ENCODE measurements around the gene ADAMTS6.

Gene ADAMTS6

GRCh38 chr5:65199993-65200675, 281.6 kb downstream of the ADAMTS6 start:
- no peak for TF ChIP-seq EZH2phosphoT487 (IDR thresholded peaks at IDR 0.05; ENCODE audit: borderline replicate concordance, low read length)
- no peak for TF ChIP-seq CTCF (IDR thresholded peaks at IDR 0.05; ENCODE audit: low read depth, low read length, poor library complexity, severe bottlenecking)
- H3K36me3 ChIP-seq (ENCODE audit: control insufficient read depth, low read length) = no peaks in the 10 kb centered on the region
- no peaks in the 10 kb centered on the region for H3K9me2 ChIP-seq (replicated peaks; ENCODE audit: control insufficient read depth, low read length)
- no peaks in the 10 kb centered on the region for H3F3A ChIP-seq (ENCODE audit: control insufficient read depth, insufficient read depth)
- H4K20me1 ChIP-seq (ENCODE audit: control insufficient read depth, insufficient read depth, low read depth, low read length) = no peaks in the 10 kb centered on the region
- H3K27ac ChIP-seq (ENCODE audit: low read depth, low read length) = no peak overlapping the region
- no peaks in the 10 kb centered on the region for H3K9me3 ChIP-seq (ENCODE audit: control insufficient read depth, insufficient read depth, low read length)
- H3K4me2 ChIP-seq (ENCODE audit: low read length) = no peak overlapping the region
- H3K4me3 ChIP-seq (ENCODE audit: low read length) = no peak overlapping the region
- H3K79me2 ChIP-seq (ENCODE audit: control insufficient read depth, low read length) = no peaks in the 10 kb centered on the region
- H3K27me3 ChIP-seq (ENCODE audit: control insufficient read depth, low read length) = no peaks in the 10 kb centered on the region; the same call in 1 of the 2 replicates
- H3K4me1 ChIP-seq (ENCODE audit: control insufficient read depth, low read length) = no peaks in the 10 kb centered on the region

DNA sequence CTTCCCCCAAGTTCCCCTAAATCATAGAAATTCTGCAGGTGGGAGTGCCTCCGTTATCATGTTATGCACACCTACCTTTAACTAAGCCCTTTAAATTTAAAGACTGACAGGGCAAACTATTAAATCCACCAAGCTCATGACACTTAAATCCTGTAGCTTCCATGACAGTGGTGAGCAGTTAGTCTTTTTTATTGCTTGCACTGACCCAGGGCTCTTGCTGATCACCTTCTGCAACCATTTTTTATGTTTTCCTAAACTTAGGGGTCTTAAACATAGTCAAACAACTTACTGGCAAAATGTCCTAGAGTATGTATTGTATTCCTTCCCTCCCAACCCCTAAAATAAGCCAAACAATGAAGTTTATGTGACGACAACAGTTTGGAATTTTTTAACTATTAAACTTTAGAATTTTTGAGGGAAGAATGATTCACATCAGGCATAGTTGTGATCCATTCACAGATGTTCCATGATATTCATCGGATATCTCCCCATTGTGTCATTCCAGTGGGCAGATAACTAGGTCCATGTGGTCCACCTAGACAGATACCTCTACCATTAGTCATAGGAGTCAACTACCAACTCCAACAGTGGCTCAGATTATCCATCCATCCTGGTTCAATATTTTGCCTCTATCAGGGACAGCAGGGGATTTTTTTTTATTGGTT, 283.1 kb downstream of the ADAMTS6 start:
- Histone ChIP-seq H3F3A (ENCODE audit: control insufficient read depth, insufficient read depth) (no peaks in the 10 kb centered on the region), H3K27ac (ENCODE audit: low read depth, low read length) (no peak overlapping the region), H3K4me2 (ENCODE audit: low read length) (no peak overlapping the region)

GRCh38 chr5:65197531-65198455, 283.9 kb downstream of the ADAMTS6 start:
- H3F3A ChIP-seq (ENCODE audit: control insufficient read depth, insufficient read depth) = no peaks in the 10 kb centered on the region
- H3K4me3 ChIP-seq (ENCODE audit: low read length) = no peak overlapping the region
- H3K27ac ChIP-seq (ENCODE audit: low read depth, low read length) = no peak overlapping the region
- H3K9me3 ChIP-seq (ENCODE audit: control insufficient read depth, insufficient read depth, low read length) = no peaks in the 10 kb centered on the region
- no peaks in the 10 kb centered on the region; the same call in 1 of the 2 replicates for H3K27me3 ChIP-seq (ENCODE audit: control insufficient read depth, low read length)
- no peak overlapping the region for H3K4me2 ChIP-seq (ENCODE audit: low read length)
- H4K20me1 ChIP-seq (ENCODE audit: control insufficient read depth, insufficient read depth, low read depth, low read length) = no peaks in the 10 kb centered on the region
- no peaks in the 10 kb centered on the region for H3K79me2 ChIP-seq (ENCODE audit: control insufficient read depth, low read length)
- TF ChIP-seq EZH2phosphoT487 (IDR thresholded peaks at IDR 0.05; ENCODE audit: borderline replicate concordance, low read length) = no peak
- no peak for TF ChIP-seq CTCF (IDR thresholded peaks at IDR 0.05; ENCODE audit: low read depth, low read length, poor library complexity, severe bottlenecking)
- H3K9me2 ChIP-seq (replicated peaks; ENCODE audit: control insufficient read depth, low read length) = no peaks in the 10 kb centered on the region
- H3K4me1 ChIP-seq (ENCODE audit: control insufficient read depth, low read length) = no peaks in the 10 kb centered on the region
- H3K36me3 ChIP-seq (ENCODE audit: control insufficient read depth, low read length) = no peaks in the 10 kb centered on the region

More for the DNA sequence above, 283.1 kb downstream of the ADAMTS6 start:
- H4K20me1 ChIP-seq (ENCODE audit: control insufficient read depth, insufficient read depth, low read depth, low read length) = no peaks in the 10 kb centered on the region
- H3K36me3 ChIP-seq (ENCODE audit: control insufficient read depth, low read length) = no peaks in the 10 kb centered on the region
- H3K4me3 ChIP-seq (ENCODE audit: low read length) = no peak overlapping the region
- no peaks in the 10 kb centered on the region; the same call in 1 of the 2 replicates for H3K27me3 ChIP-seq (ENCODE audit: control insufficient read depth, low read length)
- no peaks in the 10 kb centered on the region for H3K9me2 ChIP-seq (replicated peaks; ENCODE audit: control insufficient read depth, low read length)
- no peaks in the 10 kb centered on the region for H3K9me3 ChIP-seq (ENCODE audit: control insufficient read depth, insufficient read depth, low read length)
- H3K4me1 ChIP-seq (ENCODE audit: control insufficient read depth, low read length) = no peaks in the 10 kb centered on the region
- no peaks in the 10 kb centered on the region for H3K79me2 ChIP-seq (ENCODE audit: control insufficient read depth, low read length)
- TF ChIP-seq CTCF (IDR thresholded peaks at IDR 0.05; ENCODE audit: low read depth, low read length, poor library complexity, severe bottlenecking) (no peak), EZH2phosphoT487 (IDR thresholded peaks at IDR 0.05; ENCODE audit: borderline replicate concordance, low read length) (no peak)
